Astrocyte (in vitro differentiated cells and primary cell): ENCODE data around the gene RPS25. TPM values are rescaled to one million over a fixed set of nuclear protein-coding genes. Genes with fewer than 3 reads are reported as not detected.
"Not testable (repeated sequence)": the region's sequence is repeated elsewhere in the genome, so short reads cannot be mapped to it uniquely, and the experiment has no call there.

Source experiments
- DNase-seq: peaks from one replicate; pipeline ENCODE4 v3.0.0-alpha.2; 2010; ENCODE audit warnings: low read depth
- FAIRE-seq: peaks from 2 replicates; lab custom pipeline; 2011; peaks lifted over from hg19 to GRCh38; lab: Jason Lieb, UNC
- H2AFZ ChIP-seq: 2 replicates; pipeline ENCODE4 v1.6.0; 2012; ENCODE audit warnings: low read depth, low read length, inconsistent platforms
- H3K27ac ChIP-seq: 2 replicates; pipeline ENCODE4 v1.5.1; 2011; ENCODE audit warnings: low read depth, low read length, inconsistent platforms
- H3K27me3 ChIP-seq: 2 replicates; pipeline ENCODE4 v1.6.0; 2011; ENCODE audit warnings: low read length, inconsistent platforms; ENCODE audit not compliant: insufficient read depth
- H3K36me3 ChIP-seq: 2 replicates; pipeline ENCODE4 v1.5.1; 2011; ENCODE audit warnings: low read length, inconsistent platforms; ENCODE audit not compliant: insufficient read depth
- H3K4me1 ChIP-seq: 2 replicates; pipeline ENCODE4 v1.5.1; 2011; ENCODE audit warnings: low read length, inconsistent platforms; ENCODE audit not compliant: insufficient read depth
- H3K4me2 ChIP-seq: 2 replicates; pipeline ENCODE4 v1.6.0; 2012; ENCODE audit warnings: low read length, inconsistent platforms
- H3K4me3 ChIP-seq: 2 replicates; pipeline ENCODE4 v1.5.1; 2011; ENCODE audit warnings: low read depth, mild to moderate bottlenecking, low read length, inconsistent platforms; ENCODE audit not compliant: insufficient read depth
- H3K79me2 ChIP-seq: 2 replicates; pipeline ENCODE4 v1.6.0; 2012; ENCODE audit warnings: mild to moderate bottlenecking, low read length, inconsistent platforms; ENCODE audit not compliant: insufficient read depth
- H3K9ac ChIP-seq: 2 replicates; pipeline ENCODE4 v1.6.0; 2012; ENCODE audit warnings: mild to moderate bottlenecking, low read length, inconsistent platforms
- H3K9me3 ChIP-seq: 2 replicates; pipeline ENCODE4 v1.5.1; 2012; ENCODE audit warnings: low read depth, mild to moderate bottlenecking, low read length, inconsistent platforms; ENCODE audit not compliant: insufficient read depth
- H4K20me1 ChIP-seq: 2 replicates; pipeline ENCODE4 v1.6.0; 2012; ENCODE audit warnings: low read length, inconsistent platforms; ENCODE audit not compliant: insufficient read depth
- H3K27ac Mint-ChIP-seq: one replicate; pipeline ENCODE4 v1.8.0; 2021; ENCODE audit warnings: mild to moderate bottlenecking, mixed read lengths; ENCODE audit not compliant: unreplicated experiment
- H3K27me3 Mint-ChIP-seq: one replicate; pipeline ENCODE4 v1.8.0; 2021; ENCODE audit warnings: low read depth, mixed read lengths; ENCODE audit not compliant: unreplicated experiment
- H3K36me3 Mint-ChIP-seq: one replicate; pipeline ENCODE4 v1.8.0; 2021; ENCODE audit warnings: low read depth, mixed read lengths; ENCODE audit not compliant: unreplicated experiment
- H3K4me1 Mint-ChIP-seq: one replicate; pipeline ENCODE4 v1.8.0; 2021; ENCODE audit warnings: low read depth, mixed read lengths; ENCODE audit not compliant: unreplicated experiment
- H3K4me3 Mint-ChIP-seq: one replicate; pipeline ENCODE4 v1.8.0; 2021; ENCODE audit warnings: mild to moderate bottlenecking, moderate library complexity, mixed read lengths; ENCODE audit not compliant: unreplicated experiment
- H3K9me3 Mint-ChIP-seq: one replicate; pipeline ENCODE4 v1.8.0; 2021; ENCODE audit warnings: mild to moderate bottlenecking, mixed read lengths; ENCODE audit not compliant: unreplicated experiment
- EZH2 ChIP-seq: IDR thresholded peaks from 2 replicates; pipeline ENCODE4 v1.6.1; 2012; ENCODE audit warnings: mild to moderate bottlenecking, low read length, inconsistent platforms; ENCODE audit not compliant: insufficient read depth
- total RNA-seq: library from RNA; stranded (reverse); gene quantifications from 2 replicates; pipeline ENCODE4 v1.2.1, GENCODE V29; 2021
- TF ChIP-seq, protein P1 (sequence below): IDR thresholded peaks from 2 replicates; pipeline ENCODE4 v1.5.1; 2011; ENCODE audit warnings: low read depth, mild to moderate bottlenecking, inconsistent platforms, low read length, moderate library complexity; ENCODE audit not compliant: insufficient read depth

RPS25 gene
- total RNA-seq, 1 donor from 2014 or later: 750 TPM

- Histone ChIP-seq H3K4me3 (no peak overlapping the region), H3K9me3 (no peaks in the 10 kb centered on the region), H3K36me3 (peaks cover 12% of the 10 kb centered on the region), H2AFZ (no peak overlapping the region), H3K27ac (no peak overlapping the region), H3K27me3 (no peaks in the 10 kb centered on the region), H3K9ac (no peak overlapping the region), H3K4me1 (no peaks in the 10 kb centered on the region), H4K20me1 (peaks cover 33% of the 10 kb centered on the region), H3K79me2 (no peaks in the 10 kb centered on the region), H3K4me2 (no peak overlapping the region)
- H3K36me3 Mint-ChIP-seq: peaks cover 15% of the 10 kb centered on the region
- no peaks in the 10 kb centered on the region for H3K9me3 Mint-ChIP-seq
- no peak overlapping the region for H3K27ac Mint-ChIP-seq
- TF ChIP-seq, protein P1, sequence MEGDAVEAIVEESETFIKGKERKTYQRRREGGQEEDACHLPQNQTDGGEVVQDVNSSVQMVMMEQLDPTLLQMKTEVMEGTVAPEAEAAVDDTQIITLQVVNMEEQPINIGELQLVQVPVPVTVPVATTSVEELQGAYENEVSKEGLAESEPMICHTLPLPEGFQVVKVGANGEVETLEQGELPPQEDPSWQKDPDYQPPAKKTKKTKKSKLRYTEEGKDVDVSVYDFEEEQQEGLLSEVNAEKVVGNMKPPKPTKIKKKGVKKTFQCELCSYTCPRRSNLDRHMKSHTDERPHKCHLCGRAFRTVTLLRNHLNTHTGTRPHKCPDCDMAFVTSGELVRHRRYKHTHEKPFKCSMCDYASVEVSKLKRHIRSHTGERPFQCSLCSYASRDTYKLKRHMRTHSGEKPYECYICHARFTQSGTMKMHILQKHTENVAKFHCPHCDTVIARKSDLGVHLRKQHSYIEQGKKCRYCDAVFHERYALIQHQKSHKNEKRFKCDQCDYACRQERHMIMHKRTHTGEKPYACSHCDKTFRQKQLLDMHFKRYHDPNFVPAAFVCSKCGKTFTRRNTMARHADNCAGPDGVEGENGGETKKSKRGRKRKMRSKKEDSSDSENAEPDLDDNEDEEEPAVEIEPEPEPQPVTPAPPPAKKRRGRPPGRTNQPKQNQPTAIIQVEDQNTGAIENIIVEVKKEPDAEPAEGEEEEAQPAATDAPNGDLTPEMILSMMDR: no peak
- TF ChIP-seq EZH2: no peak
- H3K4me3 Mint-ChIP-seq: no peak overlapping the region
- no peak for FAIRE-seq
- peaks cover 4% of the 10 kb centered on the region for H3K4me1 Mint-ChIP-seq
- no peaks in the 10 kb centered on the region for H3K27me3 Mint-ChIP-seq
- DNase-seq: no peak
These were observed 24.8 kb upstream of the RPS25 start for GRCh38 chr11:119042927-119043326.

- no peak overlapping the region for H3K27ac Mint-ChIP-seq
- H3K4me2 ChIP-seq: no peak overlapping the region
- no peak overlapping the region for H3K4me3 Mint-ChIP-seq
These were observed 23.8 kb upstream of the RPS25 start for GRCh38 chr11:119041821-119042514.

DNA sequence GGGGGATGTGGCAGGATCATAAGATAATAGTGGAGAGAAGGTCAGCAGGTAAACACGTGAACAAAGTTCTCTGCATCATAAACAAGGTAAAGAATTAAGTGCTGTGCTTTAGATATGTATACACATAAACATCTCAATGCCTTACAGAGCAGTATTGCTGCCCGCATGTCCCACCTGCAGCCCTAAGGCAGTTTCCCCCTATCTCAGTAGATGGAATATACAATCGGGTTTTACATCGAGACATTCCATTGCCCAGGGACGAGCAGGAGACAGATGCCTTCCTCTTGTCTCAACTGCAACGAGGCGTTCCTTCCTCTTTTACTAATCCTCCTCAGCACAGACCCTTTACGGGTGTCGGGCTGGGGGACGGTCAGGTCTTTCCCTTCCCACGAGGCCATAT lies 21.3 kb upstream of the RPS25 start:
- H3K36me3 ChIP-seq, H3K9ac ChIP-seq, H3K4me3 Mint-ChIP-seq, H3K27ac Mint-ChIP-seq, DNase-seq, H3K9me3 Mint-ChIP-seq, H3K27me3 Mint-ChIP-seq, H3K9me3 ChIP-seq, H3K27me3 ChIP-seq, H3K4me3 ChIP-seq, H3K4me1 ChIP-seq, H3K27ac ChIP-seq, H3K4me1 Mint-ChIP-seq, H3K79me2 ChIP-seq, H3K4me2 ChIP-seq, H3K36me3 Mint-ChIP-seq, H2AFZ ChIP-seq, H4K20me1 ChIP-seq, FAIRE-seq: not testable (repeated sequence)

More at GRCh38 chr11:119041821-119042514, 23.8 kb upstream of the RPS25 start:
- H2AFZ ChIP-seq: no peak overlapping the region
- H3K4me1 Mint-ChIP-seq: peaks cover 4% of the 10 kb centered on the region
- H3K27me3 Mint-ChIP-seq: no peaks in the 10 kb centered on the region
- no peak for DNase-seq
- peaks cover 6% of the 10 kb centered on the region for H3K36me3 Mint-ChIP-seq
- peaks cover 12% of the 10 kb centered on the region for H3K36me3 ChIP-seq
- H3K9me3 ChIP-seq: no peaks in the 10 kb centered on the region
- peaks cover 24% of the 10 kb centered on the region for H4K20me1 ChIP-seq
- H3K9me3 Mint-ChIP-seq: no peaks in the 10 kb centered on the region
- H3K9ac ChIP-seq: no peak overlapping the region
- H3K27ac ChIP-seq: no peak overlapping the region
- no peak for FAIRE-seq
- TF ChIP-seq, protein P1: no peak
- no peak for TF ChIP-seq EZH2
- H3K79me2 ChIP-seq: no peaks in the 10 kb centered on the region
- no peaks in the 10 kb centered on the region for H3K4me1 ChIP-seq
- H3K4me3 ChIP-seq: no peak overlapping the region
- H3K27me3 ChIP-seq: no peaks in the 10 kb centered on the region
